HG02885 (cell line): ENCODE results near the gene ARHGDIB.

Source experiments
- ATAC-seq: cut with Tn5 transposase; IDR thresholded peaks from one replicate; pipeline ENCODE4 v1.9.1; 2021; ENCODE audit warnings: mild to moderate bottlenecking; ENCODE audit not compliant: unreplicated experiment, poor library complexity

ARHGDIB gene

GRCh38 chr12:14961466-14962152, at the start of gene ARHGDIB:
TSS of gene ARHGDIB (minus strand) at chr12:14961601. CDS start at chr12:14950712, 10,889 bp downstream.
- ATAC-seq = peak; percentile 65

GRCh38 chr12:15011162-15011561, 49.8 kb upstream of the ARHGDIB start:
- ATAC-seq = peak; percentile 62

GRCh38 chr12:15007551-15007950, 46.1 kb upstream of the ARHGDIB start:
- ATAC-seq = no peak

GRCh38 chr12:15005064-15005463, 43.7 kb upstream of the ARHGDIB start:
- no peak for ATAC-seq

GRCh38 chr12:15004421-15004820, 43.0 kb upstream of the ARHGDIB start:
- no peak for ATAC-seq

GRCh38 chr12:15001733-15002382, 40.5 kb upstream of the ARHGDIB start:
- ATAC-seq = no peak

GRCh38 chr12:15000575-15000974, 39.2 kb upstream of the ARHGDIB start:
- no peak for ATAC-seq

GRCh38 chr12:14999695-15000365, 38.4 kb upstream of the ARHGDIB start:
- ATAC-seq = no peak

- ATAC-seq = no peak
Observed at GRCh38 chr12:14999021-14999694, 37.8 kb upstream of the ARHGDIB start.

- ATAC-seq = no peak
Observed at GRCh38 chr12:14997998-14998397, 36.6 kb upstream of the ARHGDIB start.

GRCh38 chr12:14995583-14996425, 34.4 kb upstream of the ARHGDIB start:
- peak; percentile 39 for ATAC-seq

- no peak for ATAC-seq
Observed at GRCh38 chr12:14994610-14995009, 33.2 kb upstream of the ARHGDIB start.

GRCh38 chr12:14993537-14994266, 32.3 kb upstream of the ARHGDIB start:
- ATAC-seq = peak; percentile 33

GRCh38 chr12:14993117-14993516, 31.7 kb upstream of the ARHGDIB start:
- no peak for ATAC-seq

GRCh38 chr12:14992673-14993072, 31.3 kb upstream of the ARHGDIB start:
- no peak for ATAC-seq

GRCh38 chr12:14991069-14991468, 29.7 kb upstream of the ARHGDIB start:
- ATAC-seq = peak; percentile 37

- ATAC-seq = peak; percentile 48
Observed at GRCh38 chr12:14989790-14990189, 28.4 kb upstream of the ARHGDIB start.

- no peak for ATAC-seq
Observed at GRCh38 chr12:14988035-14988434, 26.6 kb upstream of the ARHGDIB start.

GRCh38 chr12:14986449-14986848, 25.0 kb upstream of the ARHGDIB start:
- no peak for ATAC-seq
